CD4-positive, alpha-beta memory T cell (primary cell): ENCODE results near the gene CAMTA1. TPM values are rescaled to one million over a fixed set of nuclear protein-coding genes. Genes with fewer than 3 reads are reported as not detected.

Experiments
- CTCF ChIA-PET: fragments of 350-600 bp; sonication (Branson Sonifier 250); formaldehyde crosslinking; loops from one replicate; lab custom pipeline; 2021; ENCODE audit warnings: inconsistent platforms; ENCODE audit not compliant: partially characterized antibody; lab: Charles Lee
- POLR2A ChIA-PET: fragments of 350-600 bp; sonication (Branson Sonifier 250); formaldehyde crosslinking; loops from one replicate; lab custom pipeline; 2021; ENCODE audit not compliant: partially characterized antibody; lab: Charles Lee
- DNase-seq, 5 donors: peaks; one replicate each; pipeline versions ENCODE4 v3.0.0 to v3.0.0-alpha.2; 2020 to 2022; ENCODE audit warnings: mixed read lengths in 1 of 5
- H3K27ac ChIP-seq: one replicate; pipeline ENCODE4 v1.7.0; 2013; ENCODE audit warnings: low read depth, low read length
- H3K27me3 ChIP-seq: 2 replicates; pipeline ENCODE4 v1.7.0; 2013; ENCODE audit warnings: mild to moderate bottlenecking, low read length, moderate library complexity; ENCODE audit not compliant: insufficient read depth
- H3K36me3 ChIP-seq: 2 replicates; pipeline ENCODE4 v1.7.0; 2013; ENCODE audit warnings: mild to moderate bottlenecking, low read length, moderate library complexity; ENCODE audit not compliant: insufficient read depth
- H3K4me1 ChIP-seq: 2 replicates; pipeline ENCODE4 v1.7.0; 2013; ENCODE audit warnings: mild to moderate bottlenecking, low read length, moderate library complexity; ENCODE audit not compliant: insufficient read depth
- H3K4me3 ChIP-seq, 2 donors: one replicate each; pipeline ENCODE4 v1.7.0; 2013; ENCODE audit warnings: low read length in 2 of 2, mild to moderate bottlenecking in 1 of 2
- H3K9me3 ChIP-seq, 2 donors: one replicate each; pipeline ENCODE4 v1.7.0; 2013; ENCODE audit warnings: low read length in 2 of 2, control low read depth in 1 of 2; ENCODE audit not compliant: control insufficient read depth in 1 of 2
- H3K27ac Mint-ChIP-seq, 7 donors: one replicate each; pipeline ENCODE4 v1.8.0; 2020 to 2021; ENCODE audit warnings: mixed read lengths in 7 of 7, mild to moderate bottlenecking in 6 of 7, inconsistent platforms in 3 of 7, moderate library complexity in 3 of 7
- H3K27me3 Mint-ChIP-seq, 2 donors: one replicate each; pipeline ENCODE4 v1.8.0; 2020 to 2021; ENCODE audit warnings: mixed read lengths in 2 of 2
- H3K36me3 Mint-ChIP-seq, 2 donors: one replicate each; pipeline ENCODE4 v1.8.0; 2020 to 2021; ENCODE audit warnings: mixed read lengths in 2 of 2, inconsistent platforms in 1 of 2, mild to moderate bottlenecking in 1 of 2
- H3K4me1 Mint-ChIP-seq, 4 donors: one replicate each; pipeline ENCODE4 v1.8.0; 2020 to 2021; ENCODE audit warnings: mixed read lengths in 4 of 4, mild to moderate bottlenecking in 1 of 4
- H3K4me3 Mint-ChIP-seq, 8 donors: one replicate each; pipeline ENCODE4 v1.8.0; 2020 to 2021; ENCODE audit warnings: mixed read lengths in 8 of 8, mild to moderate bottlenecking in 7 of 8, moderate library complexity in 6 of 8, inconsistent platforms in 3 of 8
- H3K9me3 Mint-ChIP-seq, 8 donors: one replicate each; pipeline ENCODE4 v1.8.0; 2020 to 2021; ENCODE audit warnings: mixed read lengths in 8 of 8, mild to moderate bottlenecking in 5 of 8, inconsistent platforms in 3 of 8, moderate library complexity in 1 of 8
- intact Hi-C: fragments of 100-400 bp; cut with micrococcal nuclease; formaldehyde crosslinking; loops from one replicate; pipeline ENCODE4 v1.15.1; 2023
- polyA plus RNA-seq, 2 donors: library from polyadenylated mRNA; unstranded; fragments of 300-500 nt; fragmentation: Illumina TruSeq; gene quantifications; one replicate each; pipeline ENCODE4 v1.2.3, GENCODE V29; 2021
- total RNA-seq, 2 experiments: library from RNA; stranded (reverse); gene quantifications; one replicate each; pipeline ENCODE4 v1.2.3, GENCODE V29; 2021

Gene CAMTA1
- total and polyA plus RNA-seq, 4 experiments from 2014 or later = 39.1 to 118 (median 59.9) TPM

DNA sequence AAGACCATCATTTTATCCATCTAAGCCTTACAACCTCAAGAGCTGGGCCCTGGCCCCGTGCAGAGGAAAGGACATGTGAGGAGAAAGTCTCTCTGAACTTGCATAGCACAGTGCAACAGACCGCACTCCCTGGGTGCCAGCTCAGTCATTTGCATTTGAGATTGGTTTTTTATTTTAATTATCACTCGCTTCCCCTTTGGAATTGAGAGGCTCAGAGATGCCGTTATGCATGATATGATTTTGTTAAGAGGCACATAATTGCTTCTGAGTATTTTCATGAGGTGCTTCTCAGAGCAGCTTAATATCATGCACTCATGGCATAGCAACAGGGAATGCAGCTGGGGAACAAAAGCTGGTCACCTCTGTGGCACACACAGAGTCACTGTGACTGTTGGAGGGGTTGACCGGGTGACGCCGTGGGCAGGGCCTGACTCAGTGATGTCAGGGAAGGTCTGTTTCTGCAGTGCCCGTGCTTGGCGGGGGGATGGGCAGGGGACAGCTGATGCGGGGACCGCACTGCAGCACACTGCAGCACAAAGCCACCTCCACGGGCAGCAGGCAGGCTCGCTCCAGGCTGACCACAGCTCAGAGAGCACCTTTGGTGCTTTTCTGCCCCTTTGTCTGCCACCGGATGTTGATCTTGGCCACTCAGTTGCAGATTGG lies 942.7 kb downstream of the CAMTA1 start:
- Histone ChIP-seq H3K27ac (no peak overlapping the region), H3K27me3 (no peaks in the 10 kb centered on the region), H3K9me3 (no peaks in the 10 kb centered on the region), H3K36me3 (no peaks in the 10 kb centered on the region), H3K4me1 (peaks cover 7% of the 10 kb centered on the region), H3K4me3 (no peak overlapping the region)
- POLR2A ChIA-PET = no interaction called here
- Mint-ChIP-seq H3K27ac (peak overlapping the region in 1 of 7 donors; percentile 8), H3K36me3 (peaks cover 0 to 4% of the 10 kb centered on the region in 2 donors), H3K27me3 (peaks cover 3 to 8% of the 10 kb centered on the region in 2 donors), H3K4me1 (peaks cover 5 to 11% (median 8%) of the 10 kb centered on the region in 4 donors), H3K4me3 (no peak overlapping the region), H3K9me3 (peaks cover 0 to 4% (median 0%) of the 10 kb centered on the region in 8 donors)
- no peak for DNase-seq
- CTCF ChIA-PET = interaction anchor here (1.7 kb wide), 1 partner anchor 58 kb away, joined by 4 read pairs; no protein-coding TSS in a partner anchor
- intact Hi-C loops = no loop called here

DNA sequence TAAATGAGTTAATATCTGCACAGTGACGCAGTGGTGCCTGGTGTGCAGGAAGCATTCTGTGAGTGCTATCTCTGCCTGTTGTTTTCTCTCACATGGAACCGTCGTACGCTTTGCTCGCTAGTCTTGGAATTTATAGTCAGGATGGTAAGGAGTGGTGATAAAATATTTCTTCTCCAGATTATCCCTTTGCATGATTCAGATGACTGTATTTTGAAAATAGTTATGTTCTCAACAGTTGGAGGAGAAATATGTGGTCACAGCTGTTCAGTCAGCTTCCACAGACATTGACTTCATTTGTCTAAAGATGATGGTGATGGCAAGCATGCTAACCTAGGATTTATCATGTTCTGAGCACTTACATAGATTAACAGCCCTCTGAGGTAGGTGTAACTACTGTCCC lies 944.5 kb downstream of the CAMTA1 start:
- intact Hi-C loops = no loop called here
- peaks cover 0 to 4% of the 10 kb centered on the region in 2 donors for H3K36me3 Mint-ChIP-seq
- H3K27me3 Mint-ChIP-seq = peaks cover 3 to 8% of the 10 kb centered on the region in 2 donors
- peaks cover 5 to 11% (median 8%) of the 10 kb centered on the region in 4 donors for H3K4me1 Mint-ChIP-seq
- CTCF ChIA-PET = interaction anchor here (1.1 to 1.7 kb wide), 2 partner anchors 24 to 60 kb away, joined by 3 to 4 read pairs; no protein-coding TSS in a partner anchor
- Histone ChIP-seq H3K27ac (no peak overlapping the region), H3K9me3 (no peaks in the 10 kb centered on the region), H3K27me3 (no peaks in the 10 kb centered on the region), H3K36me3 (no peaks in the 10 kb centered on the region), H3K4me1 (peaks cover 7% of the 10 kb centered on the region), H3K4me3 (no peak overlapping the region)
- H3K27ac Mint-ChIP-seq = no peak overlapping the region
- H3K4me3 Mint-ChIP-seq = no peak overlapping the region
- peaks cover 0 to 4% (median 0%) of the 10 kb centered on the region in 8 donors for H3K9me3 Mint-ChIP-seq
- POLR2A ChIA-PET = no interaction called here
- DNase-seq = no peak

DNA sequence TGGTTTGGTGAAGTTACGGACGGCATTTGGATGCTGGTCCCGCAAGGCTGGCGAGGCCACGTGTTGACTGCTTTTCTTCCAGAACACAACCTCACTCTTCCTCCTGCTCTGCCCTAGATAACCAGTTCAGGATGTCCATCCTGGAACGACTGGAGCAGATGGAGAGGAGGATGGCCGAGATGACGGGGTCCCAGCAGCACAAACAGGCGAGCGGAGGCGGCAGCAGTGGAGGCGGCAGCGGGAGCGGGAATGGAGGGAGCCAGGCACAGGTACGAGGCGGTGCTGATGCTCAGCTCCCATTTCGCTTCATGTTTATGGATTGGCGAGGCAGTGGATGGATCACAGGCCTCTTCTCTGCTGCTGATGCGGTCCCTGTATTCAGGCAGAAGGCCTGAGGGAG lies 947.1 kb downstream of the CAMTA1 start:
- Mint-ChIP-seq H3K9me3 (peaks cover 0 to 4% (median 0%) of the 10 kb centered on the region in 8 donors), H3K36me3 (peaks cover 0 to 8% of the 10 kb centered on the region in 2 donors), H3K4me1 (peaks cover 0 to 4% (median 1%) of the 10 kb centered on the region in 4 donors), H3K27me3 (peaks cover 7% of the 10 kb centered on the region in 2 donors), H3K4me3 (no peak overlapping the region), H3K27ac (peak overlapping the region in 2 of 7 donors; percentile 12 to 43)
- DNase-seq = no peak
- ChIA-PET CTCF (interaction anchor here (2.0 kb wide), 1 partner anchor 20 kb away, joined by 7 read pairs; no protein-coding TSS in a partner anchor), POLR2A (no interaction called here)
- intact Hi-C loops = no loop called here
- no peaks in the 10 kb centered on the region for H3K4me1 ChIP-seq
- no peaks in the 10 kb centered on the region for H3K9me3 ChIP-seq
- no peaks in the 10 kb centered on the region for H3K27me3 ChIP-seq
- no peaks in the 10 kb centered on the region for H3K36me3 ChIP-seq
- no peak overlapping the region for H3K27ac ChIP-seq
- H3K4me3 ChIP-seq = no peak overlapping the region

DNA sequence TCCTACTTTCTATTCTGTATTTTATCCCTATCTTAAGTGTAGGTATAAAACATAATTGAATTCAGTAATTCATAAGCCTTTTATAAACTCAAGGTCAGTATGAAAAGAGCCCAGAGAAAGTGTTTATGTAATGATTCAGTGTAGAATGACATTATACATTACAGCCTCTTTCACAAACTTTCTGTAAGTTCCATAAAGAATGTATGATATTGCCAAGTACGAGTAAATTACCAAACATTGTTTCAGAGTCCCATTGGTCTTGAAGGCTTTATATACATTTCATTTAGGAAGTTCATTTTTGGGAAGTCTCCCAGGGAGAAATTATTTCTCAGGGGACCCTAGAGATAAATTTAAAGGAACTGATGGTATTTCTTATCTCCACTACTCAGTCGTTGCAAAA lies 948.0 kb downstream of the CAMTA1 start:
- no peaks in the 10 kb centered on the region for H3K4me1 ChIP-seq
- Mint-ChIP-seq H3K9me3 (peaks cover 0 to 4% (median 0%) of the 10 kb centered on the region in 8 donors), H3K4me1 (peaks cover 0 to 4% (median 1%) of the 10 kb centered on the region in 4 donors), H3K4me3 (no peak overlapping the region), H3K27me3 (peaks cover 8 to 10% of the 10 kb centered on the region in 2 donors), H3K27ac (no peak overlapping the region), H3K36me3 (peaks cover 0 to 17% of the 10 kb centered on the region in 2 donors)
- H3K36me3 ChIP-seq = no peaks in the 10 kb centered on the region
- ChIA-PET POLR2A (no interaction called here), CTCF (interaction anchor here (2.0 kb wide), 1 partner anchor 19 kb away, joined by 7 read pairs; no protein-coding TSS in a partner anchor)
- no peaks in the 10 kb centered on the region for H3K27me3 ChIP-seq
- H3K27ac ChIP-seq = no peak overlapping the region
- intact Hi-C loops = no loop called here
- H3K4me3 ChIP-seq = no peak overlapping the region
- H3K9me3 ChIP-seq = no peaks in the 10 kb centered on the region
- no peak for DNase-seq

DNA sequence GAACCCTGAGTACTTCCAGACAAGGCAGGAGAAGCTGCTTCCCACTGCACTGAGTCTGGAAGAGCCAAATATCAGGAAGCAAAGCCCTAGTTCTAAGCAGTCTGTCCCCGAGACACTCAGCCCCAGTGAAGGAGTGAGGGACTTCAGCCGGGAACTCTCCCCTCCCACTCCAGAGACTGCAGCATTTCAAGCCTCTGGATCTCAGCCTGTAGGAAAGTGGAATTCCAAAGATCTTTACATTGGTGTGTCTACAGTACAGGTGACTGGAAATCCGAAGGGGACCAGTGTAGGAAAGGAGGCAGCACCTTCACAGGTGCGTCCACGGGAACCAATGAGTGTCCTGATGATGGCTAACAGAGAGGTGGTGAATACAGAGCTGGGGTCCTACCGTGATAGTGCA lies 952.8 kb downstream of the CAMTA1 start:
- intact Hi-C loops = no loop called here
- Mint-ChIP-seq H3K27me3 (peaks cover 3 to 5% of the 10 kb centered on the region in 2 donors), H3K4me3 (no peak overlapping the region), H3K36me3 (peaks cover 0 to 25% of the 10 kb centered on the region in 2 donors), H3K27ac (no peak overlapping the region), H3K4me1 (no peaks in the 10 kb centered on the region), H3K9me3 (peaks cover 0 to 5% (median 0%) of the 10 kb centered on the region in 8 donors)
- H3K4me1 ChIP-seq = no peaks in the 10 kb centered on the region
- H3K27ac ChIP-seq = no peak overlapping the region
- POLR2A ChIA-PET = no interaction called here
- CTCF ChIA-PET = interaction anchor here (6.8 kb wide), 1 partner anchor 15 kb away, joined by 51 read pairs; no protein-coding TSS in a partner anchor
- DNase-seq = no peak
- no peak overlapping the region for H3K4me3 ChIP-seq
- no peaks in the 10 kb centered on the region for H3K27me3 ChIP-seq
- H3K9me3 ChIP-seq = no peaks in the 10 kb centered on the region
- H3K36me3 ChIP-seq = no peaks in the 10 kb centered on the region

- H3K36me3 Mint-ChIP-seq = peaks cover 0 to 11% of the 10 kb centered on the region in 2 donors
- DNase-seq = no peak
- peaks cover 0 to 5% (median 0%) of the 10 kb centered on the region in 8 donors for H3K9me3 Mint-ChIP-seq
- H3K4me1 Mint-ChIP-seq = peaks cover 0 to 1% (median under 1%) of the 10 kb centered on the region in 4 donors
- H3K9me3 ChIP-seq = no peaks in the 10 kb centered on the region
- no peak overlapping the region for H3K4me3 ChIP-seq
- POLR2A ChIA-PET = no interaction called here
- H3K27me3 Mint-ChIP-seq = no peaks in the 10 kb centered on the region
- intact Hi-C loops = no loop called here
- H3K27me3 ChIP-seq = no peaks in the 10 kb centered on the region
- peaks cover 3% of the 10 kb centered on the region for H3K4me1 ChIP-seq
- no peak overlapping the region for H3K27ac ChIP-seq
- H3K4me3 Mint-ChIP-seq = no peak overlapping the region
- CTCF ChIA-PET = interaction anchor here (0.7 to 13.4 kb wide), 3 partner anchors 10 to 75 kb away, joined by 4 to 468 read pairs (median 51); no protein-coding TSS in a partner anchor
- H3K36me3 ChIP-seq = no peaks in the 10 kb centered on the region
- H3K27ac Mint-ChIP-seq = no peak overlapping the region
Observed at GRCh38 chr1:7743346-7743745, 958.1 kb downstream of the CAMTA1 start.

- Mint-ChIP-seq H3K4me3 (no peak overlapping the region), H3K27ac (peak overlapping the region in 1 of 7 donors; percentile 77), H3K27me3 (no peaks in the 10 kb centered on the region), H3K9me3 (no peaks in the 10 kb centered on the region), H3K4me1 (peaks cover 0 to 4% (median 3%) of the 10 kb centered on the region in 4 donors), H3K36me3 (no peaks in the 10 kb centered on the region)
- H3K9me3 ChIP-seq = no peaks in the 10 kb centered on the region
- intact Hi-C loops = no loop called here
- no peaks in the 10 kb centered on the region for H3K36me3 ChIP-seq
- no peaks in the 10 kb centered on the region for H3K27me3 ChIP-seq
- peaks cover 13% of the 10 kb centered on the region for H3K4me1 ChIP-seq
- POLR2A ChIA-PET = no interaction called here
- no peak overlapping the region for H3K4me3 ChIP-seq
- H3K27ac ChIP-seq = no peak overlapping the region
- no peak for DNase-seq
- CTCF ChIA-PET = interaction anchor here (13.4 kb wide), 1 partner anchor 76 kb away, joined by 468 read pairs; no protein-coding TSS in a partner anchor
Observed at GRCh38 chr1:7744882-7745281, 959.6 kb downstream of the CAMTA1 start.
